ENCODE data around the gene FAM3C.

GRCh38 chr7:121419201-121420148, 23.4 kb upstream of the FAM3C start:
- TF ChIP-seq CTCF (IDR thresholded peaks at IDR 0.05 in 2 of 3, conservative IDR thresholded peaks at IDR 0.05 in 1 of 3; ENCODE audit: control insufficient read depth in 2 of 3, extremely low read depth in 1 of 3, insufficient read depth in 1 of 3, low read depth in 3 of 3, low read length in 3 of 3) (no peak), JUNB (IDR thresholded peaks at IDR 0.05) (no peak), JUND (IDR thresholded peaks at IDR 0.05; ENCODE audit: low read depth, low read length) (no peak), ZNF24 (IDR thresholded peaks at IDR 0.05) (no peak), SREBF1 (IDR thresholded peaks at IDR 0.05; ENCODE audit: low read length) (no peak), FOS (IDR thresholded peaks at IDR 0.05; ENCODE audit: borderline replicate concordance, extremely low read depth, insufficient read length) (no peak), POLR2A (IDR thresholded peaks at IDR 0.05; ENCODE audit: low read depth, low read length) (no peak), TAF1 (IDR thresholded peaks at IDR 0.05; ENCODE audit: borderline replicate concordance, low read depth, low read length) (no peak), RCOR1 (conservative IDR thresholded peaks at IDR 0.05; ENCODE audit: low read depth, low read length) (no peak), SMC3 (IDR thresholded peaks at IDR 0.05; ENCODE audit: borderline replicate concordance, low read length) (no peak), DPF2 (IDR thresholded peaks at IDR 0.05) (no peak), ETV6 (conservative IDR thresholded peaks at IDR 0.05 in 1 of 2, IDR thresholded peaks at IDR 0.05 in 1 of 2; ENCODE audit: borderline replicate concordance in 1 of 2, low read depth in 1 of 2) (no peak)
- TF ChIP-seq, protein P1, sequence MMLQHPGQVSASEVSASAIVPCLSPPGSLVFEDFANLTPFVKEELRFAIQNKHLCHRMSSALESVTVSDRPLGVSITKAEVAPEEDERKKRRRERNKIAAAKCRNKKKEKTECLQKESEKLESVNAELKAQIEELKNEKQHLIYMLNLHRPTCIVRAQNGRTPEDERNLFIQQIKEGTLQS (IDR thresholded peaks at IDR 0.05; ENCODE audit: borderline replicate concordance, extremely low read depth, low read depth, low read length) = no peak
- TF ChIP-seq, protein P2, sequence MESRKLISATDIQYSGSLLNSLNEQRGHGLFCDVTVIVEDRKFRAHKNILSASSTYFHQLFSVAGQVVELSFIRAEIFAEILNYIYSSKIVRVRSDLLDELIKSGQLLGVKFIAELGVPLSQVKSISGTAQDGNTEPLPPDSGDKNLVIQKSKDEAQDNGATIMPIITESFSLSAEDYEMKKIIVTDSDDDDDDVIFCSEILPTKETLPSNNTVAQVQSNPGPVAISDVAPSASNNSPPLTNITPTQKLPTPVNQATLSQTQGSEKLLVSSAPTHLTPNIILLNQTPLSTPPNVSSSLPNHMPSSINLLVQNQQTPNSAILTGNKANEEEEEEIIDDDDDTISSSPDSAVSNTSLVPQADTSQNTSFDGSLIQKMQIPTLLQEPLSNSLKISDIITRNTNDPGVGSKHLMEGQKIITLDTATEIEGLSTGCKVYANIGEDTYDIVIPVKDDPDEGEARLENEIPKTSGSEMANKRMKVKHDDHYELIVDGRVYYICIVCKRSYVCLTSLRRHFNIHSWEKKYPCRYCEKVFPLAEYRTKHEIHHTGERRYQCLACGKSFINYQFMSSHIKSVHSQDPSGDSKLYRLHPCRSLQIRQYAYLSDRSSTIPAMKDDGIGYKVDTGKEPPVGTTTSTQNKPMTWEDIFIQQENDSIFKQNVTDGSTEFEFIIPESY (IDR thresholded peaks at IDR 0.05) = no peak

Data from GM12878 (cell line).